ENCODE results near the gene SLC19A1.

SLC19A1 gene

GRCh38 chr21:45452696-45453307 is 89.4 kb downstream of the SLC19A1 start:
- no peak for DNase-seq

- DNase-seq = peak; percentile 17
Observed at GRCh38 chr21:45451771-45452182, 90.5 kb downstream of the SLC19A1 start.

GRCh38 chr21:45451091-45451740 is 91.0 kb downstream of the SLC19A1 start:
- DNase-seq = peak; percentile 29

GRCh38 chr21:45450423-45451090 is 91.7 kb downstream of the SLC19A1 start:
- peak; percentile 24 for DNase-seq

- DNase-seq = peak; percentile 28
Observed at GRCh38 chr21:45449658-45450422, 92.4 kb downstream of the SLC19A1 start.

GRCh38 chr21:45448810-45449657 is 93.2 kb downstream of the SLC19A1 start:
- peak; percentile 53 for DNase-seq

- no peak for DNase-seq
Observed at GRCh38 chr21:45448283-45448809, 93.9 kb downstream of the SLC19A1 start.

Data from left hindlimb (tissue), 1 donor.